ENCODE measurements around the gene UMPS.
"Not testable (repeated sequence)": the region's sequence is repeated elsewhere in the genome, so short reads cannot be mapped to it uniquely, and the experiment has no call there.

The UMPS gene

DNA sequence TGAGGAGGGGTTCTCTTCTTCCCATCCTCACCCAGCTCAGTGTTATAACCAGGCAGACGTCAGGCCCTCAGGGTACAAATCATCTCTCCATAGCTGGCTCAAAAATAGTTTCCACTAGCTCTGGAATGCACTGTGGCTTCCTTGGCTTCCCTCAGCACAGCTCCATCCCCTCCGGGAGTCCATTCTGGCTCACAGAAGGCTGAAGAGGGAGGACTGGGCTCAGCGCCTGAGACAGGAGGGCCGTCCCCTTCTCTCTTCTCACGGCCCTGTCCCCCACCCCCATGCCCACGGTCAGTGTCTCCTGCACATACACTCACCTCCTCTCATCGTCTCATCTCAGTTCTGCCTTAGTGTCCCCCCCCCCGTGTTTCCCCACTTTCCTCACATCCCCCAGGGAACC is 50.1 kb downstream of the UMPS start:
- DNase-seq (ENCODE audit: low spot score), result peak; percentile 63

- DNase-seq (ENCODE audit: low spot score), result peak; percentile 59
Observed at GRCh38 chr3:124780761-124781475, 50.7 kb downstream of the UMPS start.

- DNase-seq (ENCODE audit: low spot score), result no peak
Observed at GRCh38 chr3:124781476-124782376, 51.5 kb downstream of the UMPS start.

- DNase-seq (ENCODE audit: low spot score), result not testable (repeated sequence)
Observed at GRCh38 chr3:124782377-124782712, 52.1 kb downstream of the UMPS start.

- DNase-seq (ENCODE audit: low spot score), result no peak
Observed at GRCh38 chr3:124783696-124784095, 53.4 kb downstream of the UMPS start.

GRCh38 chr3:124784686-124785382 is 54.6 kb downstream of the UMPS start:
- DNase-seq (ENCODE audit: low spot score), result no peak

DNA sequence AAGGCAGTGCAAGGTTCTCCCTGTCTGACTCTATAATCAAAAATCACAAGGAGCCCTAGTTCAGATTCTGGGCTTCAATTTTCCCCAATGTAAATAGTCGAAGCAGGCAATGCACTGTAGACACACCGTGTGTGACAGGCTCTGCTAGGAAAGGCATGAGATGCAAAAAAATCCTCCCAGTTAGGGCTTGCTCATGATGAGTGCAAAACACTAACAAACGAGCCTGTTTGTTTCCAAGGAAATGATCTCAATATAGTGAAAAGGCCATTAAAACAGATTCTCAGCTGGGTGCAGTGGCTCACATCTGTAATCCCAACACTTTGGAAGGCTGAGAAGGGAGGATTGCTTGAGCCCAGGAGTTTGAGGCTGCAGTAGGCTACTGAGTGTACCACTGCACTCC is 55.7 kb downstream of the UMPS start:
- DNase-seq (ENCODE audit: low spot score), result no peak

GRCh38 chr3:124786511-124787241 is 56.4 kb downstream of the UMPS start:
- DNase-seq (ENCODE audit: low spot score), result no peak

DNA sequence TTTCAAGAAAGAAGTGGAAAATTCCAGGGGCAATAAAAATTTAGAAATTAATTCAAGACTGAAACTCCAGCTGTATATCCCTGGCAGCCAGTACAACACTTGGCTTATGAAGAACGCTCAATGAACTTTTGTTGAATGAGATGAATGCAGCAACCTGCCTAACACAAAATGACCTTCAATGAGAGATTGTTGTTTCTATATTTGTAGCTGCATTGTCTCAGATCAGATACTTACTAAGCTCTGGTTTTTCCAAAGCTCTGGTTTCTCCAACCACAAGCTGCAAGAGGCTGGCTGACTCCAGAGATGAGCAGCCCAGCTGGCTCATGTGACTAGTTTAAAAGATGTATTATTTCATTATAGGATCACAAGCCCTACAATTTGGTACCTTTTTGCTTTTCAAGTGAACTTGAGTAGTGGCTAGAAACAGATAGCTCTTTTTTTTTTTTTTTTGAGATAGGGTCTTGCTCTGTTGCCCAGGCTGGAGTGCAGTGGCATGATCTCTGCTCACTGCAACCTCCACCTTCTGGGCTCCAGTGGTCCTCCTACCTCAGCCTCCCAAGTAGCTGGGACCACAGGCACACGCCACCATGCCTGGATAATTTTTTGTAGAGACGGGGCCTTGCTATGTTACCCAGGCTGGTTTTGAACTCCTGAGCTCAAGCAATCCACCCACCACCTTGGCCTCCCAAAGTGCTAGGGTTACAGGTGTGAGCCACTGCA is 57.4 kb downstream of the UMPS start:
- DNase-seq (ENCODE audit: low spot score), result no peak

DNA sequence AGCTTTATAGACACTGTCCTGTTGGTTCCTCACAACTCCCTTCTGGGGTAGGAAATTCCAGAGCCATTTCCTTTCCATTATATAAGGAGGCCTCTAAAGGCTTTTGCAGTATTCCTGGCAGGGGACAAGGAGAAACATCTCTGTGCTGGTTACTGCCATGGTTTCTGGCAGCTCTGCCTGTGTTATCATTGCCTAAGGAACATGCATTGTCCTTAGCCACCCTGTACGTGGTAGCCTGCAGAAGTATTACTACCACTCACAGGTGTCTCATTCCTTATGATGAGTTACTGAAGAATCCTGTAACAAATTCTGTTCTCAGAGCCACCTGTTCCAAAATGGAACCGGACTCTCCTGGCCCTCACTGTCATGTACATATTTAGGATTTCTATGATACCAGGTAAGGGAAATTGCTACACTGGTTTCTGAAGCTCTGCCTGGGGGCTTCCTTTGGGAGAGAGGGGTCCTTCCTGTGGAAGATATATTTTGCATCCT is 58.0 kb downstream of the UMPS start:
- no peak for DNase-seq (ENCODE audit: low spot score)

- not testable (repeated sequence) for DNase-seq (ENCODE audit: low spot score)
Observed at GRCh38 chr3:124789103-124789502, 58.9 kb downstream of the UMPS start.

DNA sequence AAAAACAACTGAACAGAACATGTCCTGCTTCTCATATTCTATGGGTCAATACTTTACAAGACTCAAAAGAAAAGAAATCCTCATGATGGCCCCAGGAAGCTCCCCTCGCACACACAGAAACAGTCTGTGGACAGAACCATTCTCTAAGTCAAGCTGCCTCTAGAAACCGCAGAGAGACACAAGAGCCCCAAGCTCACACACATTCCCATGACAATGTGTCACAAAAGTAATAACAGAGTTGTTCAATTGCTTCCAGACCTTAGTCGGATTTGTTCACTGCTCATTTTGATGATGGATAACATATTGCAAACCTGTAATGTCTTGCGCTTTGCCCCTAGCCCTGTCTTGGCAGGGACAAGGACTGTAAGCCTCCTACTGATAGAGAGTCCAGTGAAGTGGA is 60.9 kb downstream of the UMPS start:
- DNase-seq (ENCODE audit: low spot score), result no peak

DNA sequence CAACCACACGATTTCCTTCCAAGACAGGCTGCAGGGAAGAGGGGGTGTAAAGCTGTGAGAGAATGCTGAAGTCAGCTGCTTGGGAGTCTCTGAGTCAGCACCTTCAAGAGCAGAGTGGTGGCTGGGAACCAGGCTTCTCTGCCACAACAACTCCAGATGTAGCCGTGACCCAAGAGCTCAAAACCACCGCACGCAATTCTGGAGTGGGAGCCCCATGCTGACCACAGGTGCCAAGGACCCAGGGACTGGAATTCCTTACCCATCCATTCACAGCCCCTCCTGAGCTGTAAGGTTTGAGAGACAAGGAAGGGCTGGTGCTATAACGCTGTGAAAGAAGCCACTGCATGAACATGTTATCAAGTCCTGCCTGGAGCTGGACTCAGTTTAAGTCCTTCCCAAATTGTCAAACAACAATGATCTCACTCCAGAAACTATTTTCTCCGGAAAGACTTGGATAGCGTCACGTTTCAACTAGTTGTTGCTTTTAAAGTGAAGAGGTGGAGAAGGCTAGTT is 61.4 kb downstream of the UMPS start:
- DNase-seq (ENCODE audit: low spot score), result peak; percentile 89

DNA sequence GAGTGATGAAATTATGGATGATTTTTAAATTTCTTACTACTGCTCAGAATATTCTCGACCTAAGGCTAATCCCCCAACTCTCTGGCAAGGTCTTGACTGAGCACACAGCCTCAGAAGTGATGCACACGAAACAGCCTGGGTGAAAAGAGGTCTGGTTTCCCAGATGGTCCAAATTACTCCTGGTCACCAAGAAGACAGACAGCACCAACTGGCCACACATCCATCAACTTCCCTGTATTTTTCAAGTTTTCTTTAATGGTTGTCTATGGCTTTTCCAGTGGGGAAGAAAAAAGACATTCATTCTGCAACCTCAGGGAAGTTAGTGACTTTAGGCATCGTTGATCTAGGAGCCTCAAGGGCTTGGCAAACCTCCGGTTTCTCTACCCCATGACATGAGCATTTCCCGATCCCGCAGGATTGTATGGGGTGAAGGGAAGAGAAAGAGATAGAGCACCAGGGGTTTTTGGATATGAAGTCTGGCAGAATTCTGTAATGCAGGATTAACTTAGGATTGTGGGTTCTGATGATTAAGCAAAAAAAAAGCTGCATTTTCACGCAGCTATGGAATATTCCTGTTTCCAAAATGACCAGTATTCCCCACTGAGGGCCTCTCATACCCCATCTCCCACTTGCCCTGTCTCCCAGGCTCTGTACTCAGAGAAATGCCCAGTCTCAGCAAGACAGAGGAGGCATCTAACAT is 62.2 kb downstream of the UMPS start:
- no peak for DNase-seq (ENCODE audit: low spot score)

DNA sequence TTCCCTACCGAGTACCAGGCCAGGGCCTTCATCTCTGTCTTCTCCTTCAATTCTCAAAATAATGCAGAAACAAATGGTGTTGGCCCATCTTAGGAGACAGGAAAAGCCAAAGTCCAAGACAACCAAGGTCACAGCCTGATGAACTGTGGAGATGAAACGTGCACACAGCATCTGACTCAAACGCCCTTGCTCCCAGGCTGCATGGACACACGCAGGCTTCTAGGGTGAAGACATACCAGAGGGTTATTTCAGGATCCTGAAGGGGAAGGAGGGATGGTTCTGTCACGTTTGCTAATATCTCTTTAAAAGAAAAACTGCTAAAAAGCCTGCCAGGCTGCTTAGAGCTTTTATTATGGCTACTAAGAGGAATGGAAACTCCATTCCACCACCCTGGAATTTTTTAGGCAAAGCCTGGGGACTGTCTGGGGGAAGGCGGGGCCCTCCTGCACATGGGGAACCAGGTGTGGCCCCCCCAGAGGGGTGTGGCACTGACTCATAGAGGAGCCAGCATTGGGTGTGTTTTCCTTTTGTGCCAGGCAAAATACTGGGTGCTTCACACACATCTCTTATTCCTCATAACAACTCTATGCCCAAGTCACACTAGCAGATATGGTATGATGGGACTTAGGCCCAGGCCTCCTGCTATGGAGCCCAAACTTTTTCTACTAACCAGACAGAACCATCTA is 62.9 kb downstream of the UMPS start:
- DNase-seq (ENCODE audit: low spot score), result no peak

DNA sequence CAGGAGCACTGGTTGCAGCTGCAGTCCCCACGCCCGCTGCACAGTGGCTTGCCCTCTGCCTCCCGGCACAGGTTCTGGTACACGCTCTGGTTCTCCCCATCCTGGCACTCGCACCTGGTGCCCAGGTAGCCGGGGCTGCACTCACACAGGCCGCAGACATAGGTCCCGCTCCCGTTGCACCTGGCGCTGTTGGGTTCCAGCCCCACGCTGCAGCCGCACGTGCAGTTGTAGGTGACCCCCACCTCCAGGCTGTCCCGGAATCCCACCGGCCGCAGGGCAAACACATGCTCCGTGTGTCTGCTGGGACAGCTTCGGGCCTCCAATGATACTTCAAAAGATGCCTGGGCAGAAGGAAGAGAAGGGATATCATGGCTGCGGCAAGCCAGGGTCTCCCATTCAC is 66.2 kb downstream of the UMPS start:
- no peak for DNase-seq (ENCODE audit: low spot score)

DNA sequence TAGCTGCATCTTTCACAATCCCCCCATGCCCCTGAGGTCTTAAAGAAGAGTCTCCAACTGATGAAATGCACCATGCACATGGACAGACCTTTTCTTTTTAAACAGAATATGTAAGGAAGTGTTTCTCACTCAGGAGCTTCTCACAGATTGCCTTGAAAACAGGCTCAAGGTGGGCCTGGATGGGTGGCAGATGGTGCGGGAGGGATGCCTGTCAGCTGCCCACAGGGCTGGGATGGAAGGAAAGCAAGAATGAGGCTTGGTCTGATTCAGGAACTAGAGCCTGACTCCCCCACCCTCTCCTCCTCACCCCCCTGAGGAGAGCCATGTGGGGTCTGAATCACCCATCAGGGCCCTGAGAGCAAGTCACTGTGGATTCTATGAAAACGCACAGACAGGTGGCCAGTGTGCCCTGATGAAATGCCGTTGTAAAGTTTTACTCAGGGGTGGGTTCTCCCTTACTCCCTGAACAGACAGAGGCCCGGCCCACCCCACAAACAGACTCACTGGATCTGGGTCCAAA is 67.2 kb downstream of the UMPS start:
- no peak for DNase-seq (ENCODE audit: low spot score)
